HG03342 (cell line): Measurements from ENCODE around the gene ACVR1B.

Experiments used
- ATAC-seq: cut with Tn5 transposase; IDR thresholded peaks from one replicate; pipeline ENCODE4 v1.9.1; 2021; ENCODE audit warnings: mild to moderate bottlenecking, moderate library complexity; ENCODE audit not compliant: unreplicated experiment

ACVR1B gene

DNA sequence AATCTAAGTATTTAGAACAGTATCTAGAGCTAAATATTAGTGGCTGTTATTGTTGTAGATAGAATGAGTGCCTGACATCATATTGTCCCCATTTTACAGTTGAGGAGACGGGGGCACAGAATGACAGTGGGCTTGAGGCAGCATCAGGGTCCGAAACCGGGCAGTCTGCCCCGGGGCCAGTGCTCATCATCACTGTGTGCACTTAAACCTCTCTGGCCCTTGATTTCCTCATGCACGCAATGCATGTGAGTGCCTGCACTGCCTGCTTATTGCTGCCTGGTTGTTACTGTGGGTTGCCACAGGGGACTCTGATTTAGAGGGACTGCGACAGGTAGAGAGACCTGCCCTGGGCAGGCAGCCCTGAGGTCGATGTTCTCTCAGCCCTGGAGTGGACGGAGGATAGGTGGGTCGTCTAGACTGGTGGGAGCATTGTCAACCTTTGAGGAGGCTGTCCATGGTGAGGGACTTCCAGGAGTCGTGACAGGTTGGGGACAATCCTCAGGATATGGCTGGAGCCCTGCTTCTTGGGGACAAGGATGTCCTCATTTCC, 34.4 kb upstream of the ACVR1B start:
- no peak for ATAC-seq

DNA sequence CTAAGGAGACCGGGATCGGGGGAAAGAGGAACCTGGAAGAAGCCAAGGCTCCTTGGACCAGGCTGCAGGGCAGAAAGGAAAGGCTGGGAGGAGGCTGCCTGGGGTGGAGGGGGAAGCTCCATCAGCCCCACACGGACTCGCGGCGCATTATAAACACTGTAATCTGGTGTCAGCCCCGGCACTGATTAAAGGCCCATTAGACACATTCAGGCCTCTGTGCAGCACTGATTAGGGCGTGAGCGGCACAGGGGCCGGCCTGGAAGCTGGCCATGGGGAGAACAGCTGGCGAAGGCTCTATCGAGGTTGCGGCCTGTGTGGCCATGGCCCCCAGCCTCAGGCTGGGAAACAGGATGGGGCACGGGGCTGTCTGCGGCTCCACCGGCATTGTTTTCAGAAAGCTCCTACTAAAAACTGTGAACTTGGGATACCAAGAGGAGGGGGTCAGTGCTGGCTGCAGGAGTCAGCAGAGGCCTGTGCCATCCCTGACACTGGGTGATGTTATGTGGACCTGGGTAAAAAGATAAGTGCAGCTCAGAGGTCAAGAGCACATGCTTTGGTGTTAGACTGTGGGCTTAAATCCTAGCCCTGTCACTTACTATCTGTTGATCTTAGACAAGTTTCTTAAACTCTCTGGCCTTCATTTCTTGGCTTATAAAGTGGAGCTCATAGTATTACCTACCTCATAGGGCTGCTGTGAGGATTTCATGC, 33.6 kb upstream of the ACVR1B start:
- no peak for ATAC-seq

DNA sequence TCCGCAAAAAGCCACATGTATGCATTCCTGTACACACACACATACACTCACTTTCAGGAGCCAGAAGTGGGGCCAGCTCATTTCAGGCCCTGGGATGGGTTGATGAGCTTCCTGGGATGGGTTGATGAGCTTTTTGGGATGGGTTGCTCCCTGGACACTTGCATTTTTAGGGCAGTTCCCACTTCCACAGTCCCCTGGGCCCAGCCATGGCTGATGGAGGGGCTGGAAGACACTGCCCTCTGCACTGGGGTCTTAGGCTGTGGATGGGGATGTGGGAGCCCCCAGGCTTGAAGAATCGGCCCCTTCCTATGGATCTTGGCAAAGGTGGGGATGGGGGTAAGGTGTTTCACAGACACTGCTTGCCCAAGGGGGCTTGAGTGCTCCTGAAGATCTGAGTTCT, 31.5 kb upstream of the ACVR1B start:
- ATAC-seq = no peak

DNA sequence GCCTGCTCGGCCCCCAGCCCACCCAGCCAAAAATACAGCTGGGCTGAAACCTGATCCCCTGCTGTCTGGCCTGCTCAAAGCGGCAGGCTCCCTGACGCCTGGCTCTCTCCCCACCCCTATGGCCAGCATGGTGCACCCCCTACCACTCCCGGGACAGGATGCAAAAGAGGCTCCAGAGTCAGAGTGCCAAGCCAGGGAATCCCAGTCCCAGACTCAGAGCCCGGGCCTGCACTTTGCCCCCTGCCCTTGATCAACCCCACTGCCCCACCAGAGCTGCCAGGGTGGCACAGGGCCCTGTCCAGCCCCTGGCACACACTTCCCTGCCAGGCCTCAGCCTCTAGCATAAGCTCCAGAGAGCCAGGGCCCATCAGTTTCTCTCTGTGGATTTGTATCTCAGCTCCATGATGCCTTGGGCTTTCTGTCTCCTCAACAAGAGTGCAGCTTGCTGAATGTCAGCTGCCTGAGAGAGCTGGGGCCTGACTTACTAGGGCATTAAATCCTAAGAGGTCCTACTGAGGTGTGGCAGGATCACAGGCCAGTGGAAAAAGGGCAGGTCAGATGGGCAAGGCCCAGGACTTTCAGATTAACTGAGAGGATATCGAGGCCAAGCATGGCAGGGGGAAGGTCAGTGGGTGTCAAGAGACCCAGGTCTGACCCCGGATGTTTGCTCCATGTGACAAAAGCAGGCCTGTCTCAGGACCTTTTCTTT, 30.3 kb upstream of the ACVR1B start:
- no peak for ATAC-seq

DNA sequence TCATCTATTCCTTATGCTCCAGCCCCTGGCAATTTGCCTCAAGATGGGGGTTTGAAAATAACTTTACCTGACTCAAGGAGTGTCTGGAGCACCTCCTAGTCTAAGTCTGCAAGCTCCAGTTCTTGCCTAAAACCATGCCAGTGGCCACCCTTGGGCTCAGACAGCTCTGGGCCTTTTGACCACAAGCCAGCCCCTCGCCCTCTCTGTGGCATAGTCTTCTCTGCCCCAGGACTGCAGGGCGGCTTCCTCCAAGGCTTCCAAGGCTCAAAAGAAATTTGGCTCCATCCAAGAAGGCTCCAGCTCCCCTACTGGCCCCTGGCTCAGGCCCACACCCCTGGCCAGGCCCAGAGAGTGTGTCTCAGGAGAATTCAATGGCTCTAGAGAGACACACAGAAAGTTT, 29.4 kb upstream of the ACVR1B start:
- no peak for ATAC-seq

DNA sequence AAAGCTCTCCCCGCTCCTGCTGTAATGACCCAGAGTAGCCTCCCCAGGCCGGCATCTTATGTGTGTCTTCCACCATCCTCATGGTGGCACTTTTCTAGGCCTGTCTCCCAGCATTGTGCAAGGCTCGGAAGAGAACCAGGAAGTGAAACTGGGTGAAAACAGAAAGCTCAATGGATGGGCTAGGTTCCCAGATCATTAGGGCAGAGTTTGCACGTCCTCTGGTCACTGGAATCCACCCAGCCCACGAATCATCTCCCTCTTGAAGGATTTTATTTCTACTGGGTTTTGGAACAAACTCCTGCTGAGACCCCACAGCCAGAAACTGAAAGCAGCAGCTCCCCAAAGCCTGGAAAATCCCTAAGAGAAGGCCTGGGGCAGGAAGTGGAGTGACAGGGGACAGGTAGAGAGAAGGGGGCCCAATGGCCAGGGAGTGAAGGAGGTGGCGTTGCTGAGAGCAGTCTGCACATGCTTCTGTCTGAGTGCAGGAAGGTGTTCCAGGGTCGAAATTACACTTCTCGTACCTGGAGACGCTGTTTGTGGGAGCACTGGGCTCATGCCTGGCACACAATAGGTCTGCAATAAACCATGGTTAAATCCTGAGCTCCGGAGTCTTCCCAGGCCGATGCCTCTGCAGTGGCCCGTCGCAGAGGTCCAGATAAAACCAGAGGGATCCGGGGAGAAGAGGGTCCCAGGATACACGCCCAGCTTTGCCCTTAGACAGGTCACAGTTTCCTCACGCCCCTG, 28.6 kb upstream of the ACVR1B start:
- no peak for ATAC-seq

DNA sequence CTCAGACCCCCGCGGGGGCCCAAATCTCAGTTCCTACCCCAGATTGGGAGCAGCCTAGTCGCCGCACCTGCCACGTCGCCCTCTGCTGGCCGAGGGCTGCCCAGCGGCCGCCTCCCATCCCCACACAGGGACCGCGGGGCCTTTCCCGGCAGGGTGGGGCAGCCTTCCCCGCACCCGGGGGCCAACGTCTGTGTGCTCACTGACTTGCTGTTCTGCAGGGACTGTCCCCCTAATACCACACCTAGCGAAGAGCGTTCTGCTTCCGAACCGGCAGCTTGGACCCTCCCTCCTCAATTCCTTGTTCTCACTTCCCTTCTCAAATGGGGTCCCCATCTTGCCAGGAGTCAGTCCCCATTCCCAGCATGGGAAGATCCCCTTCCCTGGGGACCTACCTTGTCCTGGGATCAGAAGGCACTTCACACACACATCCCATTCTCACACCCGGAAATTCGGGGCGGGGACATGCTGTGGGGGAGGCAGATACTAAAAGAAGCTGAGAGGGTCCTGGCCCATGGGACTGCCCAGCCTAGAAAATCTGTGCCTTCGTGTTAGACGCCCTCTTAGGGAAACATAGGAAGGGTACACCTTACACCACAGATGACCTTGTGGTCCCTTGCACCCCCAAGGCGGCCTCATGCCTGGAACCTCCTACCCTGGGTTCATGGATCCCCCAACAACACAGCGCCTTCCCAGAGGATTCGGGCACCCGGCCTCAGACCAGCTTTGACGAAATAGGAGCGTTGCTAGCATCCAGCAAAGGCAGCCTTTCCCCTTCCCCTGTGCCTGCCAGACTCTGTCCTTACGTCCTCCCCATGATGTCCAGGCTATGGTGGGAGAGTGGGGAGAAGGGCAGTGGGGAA, 27.8 kb upstream of the ACVR1B start:
- ATAC-seq = no peak

DNA sequence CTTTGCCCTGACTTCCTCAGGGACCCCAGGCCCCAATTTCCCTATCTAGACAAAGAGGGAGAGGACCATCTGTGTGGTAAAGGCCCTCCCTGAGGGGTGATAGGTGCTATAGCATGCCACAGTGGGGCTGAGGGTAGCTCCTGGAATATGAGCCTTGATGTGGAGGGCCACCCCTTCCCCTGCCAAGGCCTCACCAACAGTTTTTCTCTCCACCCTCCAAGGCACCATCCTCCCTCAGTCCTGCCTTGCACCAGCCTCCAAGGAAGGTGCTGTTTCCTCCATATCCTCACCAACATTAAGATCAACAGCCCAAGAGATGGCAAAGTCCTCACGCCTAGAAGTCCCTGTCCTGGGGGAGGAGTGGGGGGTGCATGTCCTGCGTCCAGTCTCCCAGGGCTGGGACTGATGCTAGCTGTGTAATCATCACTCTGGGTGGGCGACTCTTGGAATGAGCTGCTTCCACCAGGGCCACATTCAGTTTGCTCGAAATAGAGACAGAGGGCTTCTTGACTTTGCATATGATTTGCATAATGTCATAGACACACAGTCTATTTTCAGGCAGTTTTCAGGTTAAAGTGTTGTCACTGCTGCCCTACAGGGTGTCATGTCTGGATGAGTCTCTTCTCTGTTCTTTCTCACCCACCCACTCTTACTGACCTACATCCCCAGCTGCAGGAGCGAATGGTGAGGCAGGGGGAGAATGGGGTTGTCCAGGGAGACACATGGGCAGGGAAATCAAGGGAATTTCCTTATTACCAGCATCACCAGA, 26.8 kb upstream of the ACVR1B start:
- ATAC-seq = peak; percentile 58

DNA sequence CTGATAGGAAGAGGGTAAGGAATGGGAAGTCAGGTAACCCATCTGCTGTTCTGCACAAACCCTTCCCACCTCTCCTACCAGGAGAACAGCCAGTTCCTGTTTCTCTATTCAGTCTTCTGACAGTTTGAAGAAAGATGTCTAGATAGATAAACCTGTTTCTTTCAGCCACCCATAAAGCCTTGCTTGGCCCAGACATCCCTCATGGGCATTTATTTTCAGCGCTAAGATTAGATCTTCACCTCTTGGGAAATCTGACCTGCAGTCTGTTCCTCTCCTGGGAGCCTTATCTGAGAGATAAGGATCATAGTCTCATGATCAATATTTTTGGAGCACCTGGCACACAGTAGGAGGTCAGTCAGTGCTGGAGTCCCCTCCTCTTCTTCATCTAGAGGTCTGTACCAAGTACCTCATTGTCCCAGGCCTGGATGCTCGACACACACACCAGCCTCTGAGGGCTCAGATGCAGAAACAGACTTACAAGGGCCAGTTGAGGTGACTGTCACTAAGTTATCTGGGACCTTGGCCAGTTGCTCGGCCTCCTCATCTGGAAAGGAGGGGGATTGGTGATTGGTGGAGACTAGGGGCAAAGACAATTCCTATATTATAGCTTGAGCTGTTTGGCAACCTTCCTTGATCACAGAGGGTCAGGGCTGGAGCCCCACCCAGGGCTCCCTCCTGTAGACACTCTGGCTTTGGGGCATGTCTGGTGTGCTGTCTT, 26.0 kb upstream of the ACVR1B start:
- no peak for ATAC-seq

DNA sequence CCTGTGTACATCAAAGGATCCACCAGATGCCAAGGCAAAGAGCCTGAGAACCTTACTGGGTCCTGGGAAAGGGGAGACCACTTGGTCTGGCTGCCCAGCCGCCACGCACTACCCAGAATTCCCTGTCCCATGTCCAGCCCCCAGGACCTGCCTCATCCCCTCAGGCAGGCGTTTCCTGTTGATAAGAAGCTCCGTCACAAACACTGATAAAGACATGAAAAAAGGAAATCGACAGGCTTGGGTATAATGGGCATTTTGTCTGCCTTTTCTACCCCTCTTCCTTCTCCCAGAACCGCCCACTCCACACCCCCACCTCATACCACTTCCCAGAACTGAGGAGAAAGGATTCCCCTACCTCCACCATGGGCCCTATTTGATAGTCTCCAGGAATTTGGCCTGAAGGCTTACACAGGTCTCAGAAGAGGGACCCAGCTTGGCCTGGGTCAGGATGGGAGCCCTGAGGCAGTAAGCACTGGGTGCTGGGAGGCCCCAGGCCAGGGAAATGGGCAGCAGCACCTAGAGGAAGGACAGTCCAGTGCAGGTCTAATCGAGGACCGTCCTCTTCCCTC, 25.4 kb upstream of the ACVR1B start:
- no peak for ATAC-seq

DNA sequence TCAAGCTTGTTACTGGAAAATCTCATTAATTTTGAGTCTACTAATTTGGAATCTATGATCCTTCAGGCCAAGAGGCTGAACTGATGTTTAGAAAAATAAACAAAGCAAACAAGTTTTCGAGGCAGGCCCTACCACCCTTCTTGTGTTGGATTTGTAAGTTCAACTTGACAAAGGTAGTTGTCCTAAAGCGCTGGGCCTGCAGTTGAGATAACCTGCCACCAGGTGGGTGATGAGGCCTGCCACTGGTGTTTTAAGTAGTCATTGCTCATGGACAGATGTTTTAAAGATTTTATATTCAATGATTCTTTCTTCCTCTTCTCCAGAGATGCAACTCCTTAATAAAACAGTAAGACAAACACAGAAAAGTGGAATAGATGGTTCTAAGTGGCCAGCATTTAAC, 24.8 kb upstream of the ACVR1B start:
- ATAC-seq = no peak

DNA sequence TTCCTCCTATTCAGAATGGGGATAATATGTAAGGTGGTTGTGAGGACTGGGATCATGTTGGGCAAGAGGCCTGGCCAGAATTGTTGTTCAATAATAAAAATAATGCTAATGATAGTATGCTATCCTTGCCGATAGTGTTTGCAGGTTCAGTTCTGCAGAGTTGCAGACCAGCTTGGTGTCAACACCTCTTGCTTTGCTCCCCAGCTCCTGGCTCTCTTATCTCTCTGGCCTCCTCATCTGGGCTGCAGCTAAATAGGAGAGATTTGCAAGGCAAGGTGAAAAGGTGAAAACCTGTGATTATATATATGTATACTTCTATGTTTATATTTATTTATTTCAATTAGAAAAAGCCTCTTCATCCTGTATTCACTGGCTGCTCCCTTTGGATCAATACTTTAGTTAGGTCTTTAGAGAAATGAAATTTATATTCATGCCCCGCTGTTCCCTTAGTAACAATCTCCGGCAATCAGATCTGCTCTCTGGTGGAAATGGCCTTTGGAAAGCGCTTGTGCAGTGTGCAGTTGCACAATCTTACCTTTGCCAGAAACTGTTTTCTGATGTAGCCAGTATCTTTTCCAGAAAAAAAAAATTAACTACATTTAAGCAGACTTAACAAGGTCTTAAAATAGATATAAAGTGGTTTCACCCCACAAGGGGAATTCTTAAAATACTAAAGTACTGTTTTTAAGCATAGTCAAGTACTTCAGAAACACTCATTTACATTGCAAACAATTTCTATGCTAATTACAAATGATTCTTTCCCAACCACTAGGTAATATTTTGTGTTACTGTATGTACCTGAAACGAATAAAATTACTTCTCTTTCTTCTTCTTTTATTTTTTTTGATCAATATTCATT, 19.1 kb upstream of the ACVR1B start:
- no peak for ATAC-seq

DNA sequence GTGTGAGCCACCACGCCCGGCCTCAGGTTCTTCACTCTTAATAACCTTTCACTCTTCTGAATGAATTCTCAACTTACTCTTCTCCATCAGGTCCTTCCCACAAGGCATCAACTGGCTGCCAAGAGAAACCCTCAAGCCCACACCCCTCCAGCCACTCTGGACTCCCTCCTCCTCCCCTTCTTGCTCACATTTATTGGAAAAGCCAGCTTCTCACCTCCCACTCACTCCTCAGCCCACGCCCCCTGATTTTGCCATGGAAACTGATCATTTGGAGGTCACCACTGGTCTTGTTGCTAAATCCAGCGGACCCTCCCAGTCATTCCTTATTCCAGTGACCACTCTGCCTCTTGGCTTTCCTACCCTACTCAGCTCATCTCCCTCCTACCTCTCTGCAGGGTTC, 17.4 kb upstream of the ACVR1B start:
- no peak for ATAC-seq

DNA sequence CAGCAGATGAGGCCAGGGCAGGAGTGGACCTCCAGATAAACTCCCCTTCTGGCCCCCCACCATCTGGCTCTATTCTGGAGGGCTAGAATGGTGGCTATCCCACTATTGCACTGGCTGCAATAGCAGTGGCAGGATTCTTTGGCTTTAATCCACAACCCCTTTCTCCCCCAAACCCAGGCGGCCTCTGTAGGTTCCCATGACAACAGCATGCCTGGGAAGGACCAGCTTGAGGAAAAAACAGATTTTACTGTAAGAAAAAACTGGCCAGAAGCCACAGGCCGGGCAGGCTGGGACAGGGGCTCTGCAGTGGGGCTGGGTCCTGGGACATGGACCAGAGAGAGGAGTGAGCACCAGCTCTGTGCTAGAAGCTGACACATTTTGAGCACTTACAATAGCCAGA, 13.6 kb upstream of the ACVR1B start:
- no peak for ATAC-seq

DNA sequence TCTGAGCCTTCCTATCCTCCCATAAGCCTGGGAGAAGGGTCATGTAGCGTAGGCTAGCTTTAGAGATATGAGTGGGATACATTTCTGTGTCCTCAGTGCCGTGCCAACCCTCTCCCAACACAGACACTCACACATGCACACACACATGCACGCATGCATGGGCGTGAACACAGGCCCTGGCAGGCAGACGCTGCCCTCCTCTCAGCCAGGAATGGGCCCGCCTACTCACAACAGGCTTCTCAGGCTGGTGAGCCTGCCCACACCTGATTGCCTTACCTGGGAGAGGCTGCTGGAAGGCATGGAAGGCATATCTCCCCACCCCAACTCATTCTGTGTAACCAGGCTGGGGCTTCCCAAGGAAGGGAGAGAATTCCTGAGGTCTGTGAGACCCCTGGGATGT, 12.8 kb upstream of the ACVR1B start:
- ATAC-seq = no peak

DNA sequence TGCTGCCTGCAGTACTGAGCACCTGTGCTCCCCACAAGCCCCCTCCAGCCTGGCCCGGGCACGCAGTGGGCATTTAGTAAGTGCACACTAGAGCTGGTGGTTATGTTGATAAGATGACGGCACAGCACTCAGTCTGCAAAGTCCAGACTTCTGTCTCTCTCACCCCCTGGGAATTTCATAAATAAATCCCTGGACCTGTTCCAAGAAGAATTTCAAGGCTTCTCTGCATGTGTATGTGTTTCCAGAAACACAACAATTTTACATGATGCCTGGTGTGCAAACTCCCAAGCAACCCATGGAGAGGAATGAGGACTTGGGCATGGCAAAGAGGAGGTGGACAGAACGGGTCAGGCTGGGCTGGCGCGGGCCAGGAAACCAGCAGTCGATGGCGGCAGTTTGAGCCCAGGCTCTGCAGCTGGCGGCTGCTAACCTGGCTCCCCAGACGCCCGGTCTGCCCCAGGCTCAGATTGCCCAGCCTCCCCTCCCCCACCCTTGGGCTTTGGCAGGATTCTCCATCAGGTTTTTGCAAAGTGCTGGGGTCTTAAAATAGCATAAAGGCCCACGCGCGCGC, 10.4 kb upstream of the ACVR1B start:
- ATAC-seq = no peak

DNA sequence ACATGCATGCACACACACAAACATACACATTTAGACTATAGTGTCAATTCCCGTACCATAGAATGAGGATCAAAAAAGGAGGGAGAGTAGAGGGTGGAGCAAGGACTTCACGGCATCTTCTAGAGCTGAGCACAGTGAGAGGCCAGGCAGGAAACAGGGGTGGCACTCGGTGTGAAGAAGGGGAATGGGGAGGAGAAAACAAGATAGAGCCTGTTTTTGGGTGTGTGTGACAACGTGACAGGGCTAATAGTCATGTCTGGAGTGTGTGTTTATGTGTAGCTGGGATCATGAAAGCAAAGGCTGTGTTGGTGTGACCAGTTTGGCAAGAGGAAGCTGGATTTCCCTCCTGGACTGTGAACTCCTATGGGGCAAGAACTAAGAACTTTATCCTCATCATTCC, 9.9 kb upstream of the ACVR1B start:
- ATAC-seq = no peak

DNA sequence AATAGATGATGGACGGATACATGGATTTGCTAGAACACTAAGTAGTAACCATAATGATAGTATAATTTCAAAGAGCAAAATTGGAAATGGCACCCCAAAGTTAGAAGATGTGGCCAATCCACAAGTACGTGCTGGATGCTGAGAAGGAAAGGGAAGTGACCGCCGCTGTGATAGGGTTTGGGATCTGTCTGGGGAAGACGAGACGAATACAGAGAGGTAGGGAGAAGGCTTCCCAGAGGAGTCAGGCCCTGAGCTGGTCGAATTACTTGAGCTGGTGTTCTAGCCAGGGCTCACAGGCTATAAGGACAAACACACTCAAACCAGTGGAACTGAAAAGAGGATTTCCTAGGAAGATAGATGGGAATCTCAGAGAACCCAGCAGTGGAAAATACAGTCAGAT, 9.4 kb upstream of the ACVR1B start:
- ATAC-seq = no peak
